K562 (cell line): ENCODE results near the gene SEC61A1. TPM values are rescaled to one million over a fixed set of nuclear protein-coding genes. Genes with fewer than 3 reads are reported as not detected.

ENCODE experiments used
- ATAC-seq: fragments of 200-7000 bp; cut with Tn5 transposase; 3 replicates; pipeline ENCODE4 v1.9.1; 2020; ENCODE audit warnings: moderate library complexity
- BruUV-seq: library from RNA; stranded (reverse); fragments of 400-500 nt; replicated peaks from 2 replicates; lab custom pipeline; 2021; lab: Mats Ljungman, UMichigan
- CTCF ChIA-PET: fragments of 300-600 bp; formaldehyde crosslinking; extraction: SDS; loops from one replicate; lab custom pipeline; 2021; ENCODE audit warnings: low intra/inter-chr PET ratio; lab: Yijun Ruan, JAX
- POLR2A ChIA-PET: fragments of 300-600, 350-650 bp; sonication (Branson Sonifier 250); formaldehyde crosslinking; extraction: SDS; loops from one replicate; lab custom pipeline; 2021; ENCODE audit warnings: antibody characterized with exemption, inconsistent platforms; lab: Yijun Ruan, JAX
- DNase-seq, 4 experiments: peaks; one replicate each; pipeline versions ENCODE4 v3.0.0 to v3.0.0-alpha.2; 2011 to 2018; ENCODE audit warnings: low spot score in 3 of 4, mixed read lengths in 3 of 4; ENCODE audit errors: extremely low read depth in 1 of 4
- FAIRE-seq: peaks from 2 replicates; lab custom pipeline; 2011; peaks lifted over from hg19 to GRCh38; lab: Jason Lieb, UNC
- H2AFZ ChIP-seq: 2 replicates; pipeline ENCODE4 v1.6.0; 2011; ENCODE audit warnings: low read depth, low read length, control low read depth, inconsistent platforms
- H3K27ac ChIP-seq: fragments of 200-600 bp; 3 replicates; pipeline ENCODE4 v1.8.0; 2011; ENCODE audit warnings: low read depth, mild to moderate bottlenecking, control low read depth, inconsistent platforms, low read length, moderate library complexity, mixed read lengths; ENCODE audit errors: extremely low read depth
- H3K27me3 ChIP-seq, 2 experiments: fragments of 300-600 bp in 1 of 2; 2 replicates in 1 of 2; 3 replicates in 1 of 2; pipeline versions ENCODE4 v1.6.0 to v1.8.0; 2011; ENCODE audit warnings: inconsistent platforms in 2 of 2, low read length in 2 of 2, mild to moderate bottlenecking in 1 of 2, mixed read lengths in 1 of 2, moderate library complexity in 1 of 2; ENCODE audit not compliant: control insufficient read depth in 2 of 2, insufficient read depth in 2 of 2
- H3K36me3 ChIP-seq: fragments of 300-600 bp; 3 replicates; pipeline ENCODE4 v1.8.0; 2011; ENCODE audit warnings: mild to moderate bottlenecking, low read length, inconsistent platforms; ENCODE audit not compliant: control insufficient read depth, insufficient read depth
- H3K4me1 ChIP-seq, 2 experiments: fragments of 200-600 bp in 1 of 2; replicated peaks in 1 of 2; 2 replicates in 1 of 2; 3 replicates in 1 of 2; pipeline versions ENCODE4 v1.5.1 to v1.8.0; 2011; ENCODE audit warnings: inconsistent platforms in 2 of 2, low read length in 2 of 2, mild to moderate bottlenecking in 1 of 2, mixed read lengths in 1 of 2, moderate library complexity in 1 of 2; ENCODE audit not compliant: control insufficient read depth in 2 of 2, insufficient read depth in 2 of 2
- H3K4me2 ChIP-seq: 2 replicates; pipeline ENCODE4 v1.6.1; 2011; ENCODE audit warnings: low read length, control low read depth, inconsistent platforms, mixed read lengths; ENCODE audit not compliant: insufficient read depth
- H3K4me3 ChIP-seq: fragments of 200-600 bp; sonication (generic), shearing (Covaris generic); 2 replicates; pipeline ENCODE4 v1.5.1; 2016; ENCODE audit warnings: control low read depth, inconsistent platforms
- H3K79me2 ChIP-seq: fragments of 200-600 bp; 3 replicates; pipeline ENCODE4 v1.8.0; 2011; ENCODE audit warnings: low read length, inconsistent platforms; ENCODE audit not compliant: control insufficient read depth, insufficient read depth
- H3K9ac ChIP-seq, 2 experiments: 2 replicates each; pipeline versions ENCODE4 v1.6.0 to v1.6.1; 2011; ENCODE audit warnings: low read depth in 2 of 2, low read length in 2 of 2, control low read depth in 1 of 2, inconsistent platforms in 1 of 2, mild to moderate bottlenecking in 1 of 2, mixed read lengths in 1 of 2; ENCODE audit not compliant: insufficient read depth in 1 of 2
- H3K9me1 ChIP-seq: one replicate; pipeline ENCODE4 v1.6.0; 2011; ENCODE audit warnings: inconsistent platforms, mild to moderate bottlenecking, low read length, moderate library complexity; ENCODE audit not compliant: control insufficient read depth, insufficient read depth
- H3K9me3 ChIP-seq: replicated peaks from 2 replicates; pipeline ENCODE4 v1.5.1; 2011; ENCODE audit warnings: low read depth, low read length, inconsistent platforms; ENCODE audit not compliant: control insufficient read depth, insufficient read depth
- H4K20me1 ChIP-seq: replicated peaks from 2 replicates; pipeline ENCODE4 v1.6.1; 2011; ENCODE audit warnings: low read length, inconsistent platforms, mixed read lengths; ENCODE audit not compliant: control insufficient read depth, insufficient read depth
- FOXA3 ChIP-seq, 2 experiments: fragments of 450-650 bp in 1 of 2; sonication (generic) in 1 of 2; formaldehyde crosslinking; IDR thresholded peaks in 1 of 2; conservative IDR thresholded peaks in 1 of 2; 2 replicates each; pipeline versions ENCODE4 v1.4.0 to v1.8.0; 2020 to 2022; ENCODE audit warnings: mild to moderate bottlenecking in 2 of 2, missing genetic modification reagents in 1 of 2
- FOXJ2 ChIP-seq: fragments of 200-800 bp; sonication (Bioruptor generic); IDR thresholded peaks from 2 replicates; pipeline ENCODE4 v1.6.1; 2016; ENCODE audit warnings: missing genetic modification characterization, missing compliant biosample characterization
- MCM7 ChIP-seq, 2 experiments: fragments of 450-650 bp; IDR thresholded peaks; 2 replicates each; pipeline ENCODE4 v1.6.1; 2016 to 2018
- POLR3G ChIP-seq: IDR thresholded peaks from 2 replicates; pipeline ENCODE4 v1.6.1; 2011; ENCODE audit not compliant: insufficient read length, insufficient replicate concordance; ENCODE audit errors: extremely low read depth
- RFX1 ChIP-seq: fragments of 450-650 bp; IDR thresholded peaks from 2 replicates; pipeline ENCODE4 v1.6.1; 2016; ENCODE audit warnings: mild to moderate bottlenecking, moderate library complexity
- ZKSCAN1 ChIP-seq: fragments of 150-350 bp; IDR thresholded peaks from 2 replicates; pipeline ENCODE4 v1.6.1; 2016; ENCODE audit warnings: low read depth, low read length
- WGBS: fragments of 100-300 bp; shearing (Covaris generic); methylation state at CpG from one replicate; pipeline ENCODE4 v1.1.6; 2016; ENCODE audit warnings: low coverage, mixed read lengths; ENCODE audit not compliant: insufficient coverage; ENCODE audit errors: missing lambda C conversion rate; 5-methylcytosine and 5-hydroxymethylcytosine counted together
- in situ Hi-C: fragments of 300-500 bp; cut with MboI; formaldehyde crosslinking; loops from 4 replicates; pipeline ENCODE4 v1.15.0; 2018; ENCODE audit warnings: inconsistent platforms, mixed read lengths
- intact Hi-C: fragments of 100-400 bp; cut with micrococcal nuclease; formaldehyde crosslinking; loops from 2 replicates; pipeline ENCODE4 v1.14.2; 2022
- polyA plus RNA-seq, 8 experiments: library from polyadenylated mRNA; depleted of rRNA in 4 of 8; stranded (reverse) in 5 of 8; unstranded in 3 of 8; fragments of >200 nt; fragmentation: Nextera tagmentation in 2 of 8; fragmentation: Illumina TruSeq in 1 of 8; extraction: Ambion mirVana in 2 of 8; extraction: Trizol in 1 of 8; gene quantifications; 2 replicates each; pipeline versions ENCODE4 v1.2.1 to v1.2.3, GENCODE V29; 2011 to 2014; ENCODE audit warnings: inconsistent platforms in 1 of 8, missing spikeins in 1 of 8
- total RNA-seq, 7 experiments: library from RNA; depleted of rRNA in 6 of 7; stranded (reverse); fragments of >200 nt in 6 of 7; fragmentation: Illumina TruSeq in 2 of 7; extraction: Trizol in 2 of 7; gene quantifications; 2 replicates each; pipeline versions ENCODE4 v1.2.1 to v1.2.3, GENCODE V29; 2011 to 2021; ENCODE audit warnings: low replicate concordance in 1 of 7

Gene SEC61A1
- total and polyA plus RNA-seq, 9 of the 15 experiments (the other 6 are each of a cell fraction or from before 2014, with no cell fraction given): 1.9 to 140 (median 79.1) TPM

- ATAC-seq (no peak), DNase-seq (no peak), FAIRE-seq (no peak)
- Histone ChIP-seq H3K9me1 (no peaks in the 10 kb centered on the region), H4K20me1 (no peaks in the 10 kb centered on the region), H2AFZ (no peak overlapping the region), H3K36me3 (peaks cover 86% of the 10 kb centered on the region), H3K9ac (no peak overlapping the region), H3K9me3 (no peaks in the 10 kb centered on the region), H3K4me1 (peaks cover 0 to 14% of the 10 kb centered on the region in 2 experiments; a peak in 3 of 5 replicates), H3K27ac (no peak overlapping the region), H3K27me3 (no peaks in the 10 kb centered on the region), H3K4me2 (no peak overlapping the region), H3K4me3 (no peak overlapping the region), H3K79me2 (peaks cover 66% of the 10 kb centered on the region)
- WGBS: 85% methylated on average over 5 of the region's 5 CpGs
- POLR2A ChIA-PET: interaction anchor here (0.8 kb wide), 1 partner anchor 57 kb away, joined by 5 read pairs; no protein-coding TSS in a partner anchor
- no TSS peak for BruUV-seq
- intact Hi-C loops: no loop called here
- in situ Hi-C loops: no loop called here
- 0 out of 2 replicates have a peak, but pooled peaks have one; percentile 48 for TF ChIP-seq FOXJ2
- no peak for TF ChIP-seq POLR3G
- TF ChIP-seq RFX1: peak; percentile 44
- TF ChIP-seq ZKSCAN1: peak; percentile 92; the same call in 1 of the 2 replicates
- TF ChIP-seq MCM7 (IDR thresholded peaks at IDR 0.05): no peak
- peak in 1 of 2 experiments; percentile 74; a peak in 2 of 4 replicates for TF ChIP-seq FOXA3 (CRISPR knock-in tag; conservative IDR thresholded peaks at IDR 0.05 in 1 of 2, IDR thresholded peaks at IDR 0.05 in 1 of 2)
- CTCF ChIA-PET: no interaction called here
Measured at GRCh38 chr3:128111147-128111546, 58.9 kb downstream of the SEC61A1 start.
